ENCODE data around the gene YLPM1.

The YLPM1 gene

GRCh38 chr14:74821267-74821915 is 58.3 kb downstream of the YLPM1 start:
- Histone ChIP-seq H3K4me3 (ENCODE audit: extremely low read depth, insufficient read depth, low read length, poor library complexity, severe bottlenecking) (no peak overlapping the region), H3K9me3 (ENCODE audit: control insufficient read depth, low read length) (no peaks in the 10 kb centered on the region), H3K4me1 (ENCODE audit: control insufficient read depth, insufficient read depth, low read length, poor library complexity, severe bottlenecking) (no peaks in the 10 kb centered on the region), H3K27ac (ENCODE audit: low read depth, low read length, severe bottlenecking) (no peak overlapping the region), H3K36me3 (ENCODE audit: control insufficient read depth, insufficient read depth, low read length) (peaks cover 65% of the 10 kb centered on the region)
- 91 to 100% methylated on average over 2 to 5 of the region's 5 CpGs for WGBS, 2 experiments (ENCODE audit: insufficient coverage in 2 of 2)

GRCh38 chr14:74824997-74825396 is 61.9 kb downstream of the YLPM1 start:
- Histone ChIP-seq H3K27ac (ENCODE audit: low read depth, low read length, severe bottlenecking) (no peak overlapping the region), H3K4me1 (ENCODE audit: control insufficient read depth, insufficient read depth, low read length, poor library complexity, severe bottlenecking) (no peaks in the 10 kb centered on the region), H3K36me3 (ENCODE audit: control insufficient read depth, insufficient read depth, low read length) (peaks cover 65% of the 10 kb centered on the region), H3K9me3 (ENCODE audit: control insufficient read depth, low read length) (no peaks in the 10 kb centered on the region), H3K4me3 (ENCODE audit: extremely low read depth, insufficient read depth, low read length, poor library complexity, severe bottlenecking) (no peak overlapping the region)
- no CpG with 5 or more reads among the region's 2 CpGs for WGBS, 2 experiments (ENCODE audit: insufficient coverage in 2 of 2)

- Histone ChIP-seq H3K4me3 (ENCODE audit: extremely low read depth, insufficient read depth, low read length, poor library complexity, severe bottlenecking) (no peak overlapping the region), H3K9me3 (ENCODE audit: control insufficient read depth, low read length) (no peaks in the 10 kb centered on the region), H3K36me3 (ENCODE audit: control insufficient read depth, insufficient read depth, low read length) (peaks cover 66% of the 10 kb centered on the region), H3K4me1 (ENCODE audit: control insufficient read depth, insufficient read depth, low read length, poor library complexity, severe bottlenecking) (no peaks in the 10 kb centered on the region), H3K27ac (ENCODE audit: low read depth, low read length, severe bottlenecking) (no peak overlapping the region)
These were observed 63.5 kb downstream of the YLPM1 start for GRCh38 chr14:74826574-74826973.

- Histone ChIP-seq H3K27ac (ENCODE audit: low read depth, low read length, severe bottlenecking) (no peak overlapping the region), H3K4me3 (ENCODE audit: extremely low read depth, insufficient read depth, low read length, poor library complexity, severe bottlenecking) (no peak overlapping the region), H3K4me1 (ENCODE audit: control insufficient read depth, insufficient read depth, low read length, poor library complexity, severe bottlenecking) (no peaks in the 10 kb centered on the region), H3K9me3 (ENCODE audit: control insufficient read depth, low read length) (no peaks in the 10 kb centered on the region), H3K36me3 (ENCODE audit: control insufficient read depth, insufficient read depth, low read length) (peaks cover 52% of the 10 kb centered on the region)
- 95 to 96% methylated on average over 4 of the region's 5 CpGs for WGBS, 2 experiments (ENCODE audit: insufficient coverage in 2 of 2)
These were observed 66.1 kb downstream of the YLPM1 start for GRCh38 chr14:74829251-74829650.

GRCh38 chr14:74832849-74833248 is 69.7 kb downstream of the YLPM1 start:
- peaks cover 53% of the 10 kb centered on the region for H3K36me3 ChIP-seq (ENCODE audit: control insufficient read depth, insufficient read depth, low read length)
- no peaks in the 10 kb centered on the region for H3K9me3 ChIP-seq (ENCODE audit: control insufficient read depth, low read length)
- no peaks in the 10 kb centered on the region for H3K4me1 ChIP-seq (ENCODE audit: control insufficient read depth, insufficient read depth, low read length, poor library complexity, severe bottlenecking)
- H3K27ac ChIP-seq (ENCODE audit: low read depth, low read length, severe bottlenecking): no peak overlapping the region
- WGBS, 2 experiments (ENCODE audit: insufficient coverage in 2 of 2): 100% methylated on average over 1 of the region's 4 CpGs
- H3K4me3 ChIP-seq (ENCODE audit: extremely low read depth, insufficient read depth, low read length, poor library complexity, severe bottlenecking): no peak overlapping the region

- WGBS, 2 experiments (ENCODE audit: insufficient coverage in 2 of 2): 92 to 98% methylated on average over 4 of the region's 5 CpGs
- H3K9me3 ChIP-seq (ENCODE audit: control insufficient read depth, low read length): no peaks in the 10 kb centered on the region
- H3K4me3 ChIP-seq (ENCODE audit: extremely low read depth, insufficient read depth, low read length, poor library complexity, severe bottlenecking): no peak overlapping the region
- peaks cover 38% of the 10 kb centered on the region for H3K36me3 ChIP-seq (ENCODE audit: control insufficient read depth, insufficient read depth, low read length)
- H3K4me1 ChIP-seq (ENCODE audit: control insufficient read depth, insufficient read depth, low read length, poor library complexity, severe bottlenecking): no peaks in the 10 kb centered on the region
- H3K27ac ChIP-seq (ENCODE audit: low read depth, low read length, severe bottlenecking): no peak overlapping the region
These were observed 71.7 kb downstream of the YLPM1 start for GRCh38 chr14:74834692-74835392.

- Histone ChIP-seq H3K36me3 (ENCODE audit: control insufficient read depth, insufficient read depth, low read length) (peaks cover 38% of the 10 kb centered on the region), H3K4me3 (ENCODE audit: extremely low read depth, insufficient read depth, low read length, poor library complexity, severe bottlenecking) (no peak overlapping the region), H3K4me1 (ENCODE audit: control insufficient read depth, insufficient read depth, low read length, poor library complexity, severe bottlenecking) (no peaks in the 10 kb centered on the region), H3K27ac (ENCODE audit: low read depth, low read length, severe bottlenecking) (no peak overlapping the region), H3K9me3 (ENCODE audit: control insufficient read depth, low read length) (no peaks in the 10 kb centered on the region)
- 79 to 81% methylated on average over 4 of the region's 7 CpGs for WGBS, 2 experiments (ENCODE audit: insufficient coverage in 2 of 2)
These were observed 72.6 kb downstream of the YLPM1 start for GRCh38 chr14:74835645-74836250.

GRCh38 chr14:74836251-74836960 is 73.3 kb downstream of the YLPM1 start:
- no peaks in the 10 kb centered on the region for H3K9me3 ChIP-seq (ENCODE audit: control insufficient read depth, low read length)
- H3K36me3 ChIP-seq (ENCODE audit: control insufficient read depth, insufficient read depth, low read length): peaks cover 31% of the 10 kb centered on the region
- H3K4me3 ChIP-seq (ENCODE audit: extremely low read depth, insufficient read depth, low read length, poor library complexity, severe bottlenecking): no peak overlapping the region
- no CpG with 5 or more reads among the region's 1 CpG for WGBS, 2 experiments (ENCODE audit: insufficient coverage in 2 of 2)
- no peak overlapping the region for H3K27ac ChIP-seq (ENCODE audit: low read depth, low read length, severe bottlenecking)
- no peaks in the 10 kb centered on the region for H3K4me1 ChIP-seq (ENCODE audit: control insufficient read depth, insufficient read depth, low read length, poor library complexity, severe bottlenecking)

GRCh38 chr14:74838166-74838565 is 75.0 kb downstream of the YLPM1 start:
- peaks cover 28% of the 10 kb centered on the region for H3K36me3 ChIP-seq (ENCODE audit: control insufficient read depth, insufficient read depth, low read length)
- no peak overlapping the region for H3K27ac ChIP-seq (ENCODE audit: low read depth, low read length, severe bottlenecking)
- no peak overlapping the region for H3K4me3 ChIP-seq (ENCODE audit: extremely low read depth, insufficient read depth, low read length, poor library complexity, severe bottlenecking)
- no peaks in the 10 kb centered on the region for H3K4me1 ChIP-seq (ENCODE audit: control insufficient read depth, insufficient read depth, low read length, poor library complexity, severe bottlenecking)
- WGBS, 2 experiments (ENCODE audit: insufficient coverage in 2 of 2): 100% methylated on average over 1 of the region's 2 CpGs; no CpG with 5 or more reads in 1 of the 2 experiments
- no peaks in the 10 kb centered on the region for H3K9me3 ChIP-seq (ENCODE audit: control insufficient read depth, low read length)

GRCh38 chr14:74840603-74841030 is 77.5 kb downstream of the YLPM1 start:
- H3K9me3 ChIP-seq (ENCODE audit: control insufficient read depth, low read length): no peaks in the 10 kb centered on the region
- no peaks in the 10 kb centered on the region for H3K4me1 ChIP-seq (ENCODE audit: control insufficient read depth, insufficient read depth, low read length, poor library complexity, severe bottlenecking)
- 77 to 85% methylated on average over 4 to 5 of the region's 5 CpGs for WGBS, 2 experiments (ENCODE audit: insufficient coverage in 2 of 2)
- H3K27ac ChIP-seq (ENCODE audit: low read depth, low read length, severe bottlenecking): no peak overlapping the region
- H3K4me3 ChIP-seq (ENCODE audit: extremely low read depth, insufficient read depth, low read length, poor library complexity, severe bottlenecking): no peak overlapping the region
- H3K36me3 ChIP-seq (ENCODE audit: control insufficient read depth, insufficient read depth, low read length): peaks cover 21% of the 10 kb centered on the region
